ENCODE results near the gene TBX15.

- no peak for TF ChIP-seq CREB1 (CRISPR knock-in tag; IDR thresholded peaks at IDR 0.05; ENCODE audit: low read depth)
- TF ChIP-seq, protein P1, sequence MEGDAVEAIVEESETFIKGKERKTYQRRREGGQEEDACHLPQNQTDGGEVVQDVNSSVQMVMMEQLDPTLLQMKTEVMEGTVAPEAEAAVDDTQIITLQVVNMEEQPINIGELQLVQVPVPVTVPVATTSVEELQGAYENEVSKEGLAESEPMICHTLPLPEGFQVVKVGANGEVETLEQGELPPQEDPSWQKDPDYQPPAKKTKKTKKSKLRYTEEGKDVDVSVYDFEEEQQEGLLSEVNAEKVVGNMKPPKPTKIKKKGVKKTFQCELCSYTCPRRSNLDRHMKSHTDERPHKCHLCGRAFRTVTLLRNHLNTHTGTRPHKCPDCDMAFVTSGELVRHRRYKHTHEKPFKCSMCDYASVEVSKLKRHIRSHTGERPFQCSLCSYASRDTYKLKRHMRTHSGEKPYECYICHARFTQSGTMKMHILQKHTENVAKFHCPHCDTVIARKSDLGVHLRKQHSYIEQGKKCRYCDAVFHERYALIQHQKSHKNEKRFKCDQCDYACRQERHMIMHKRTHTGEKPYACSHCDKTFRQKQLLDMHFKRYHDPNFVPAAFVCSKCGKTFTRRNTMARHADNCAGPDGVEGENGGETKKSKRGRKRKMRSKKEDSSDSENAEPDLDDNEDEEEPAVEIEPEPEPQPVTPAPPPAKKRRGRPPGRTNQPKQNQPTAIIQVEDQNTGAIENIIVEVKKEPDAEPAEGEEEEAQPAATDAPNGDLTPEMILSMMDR (conservative IDR thresholded peaks at IDR 0.05; ENCODE audit: low read depth in 2 of 2): no peak
- no peak for TF ChIP-seq POLR2AphosphoS5 (IDR thresholded peaks at IDR 0.05; ENCODE audit: low read depth)
- TF ChIP-seq REST (IDR thresholded peaks at IDR 0.05; ENCODE audit: unreplicated experiment): no peak
- no peak for TF ChIP-seq EZH2 (IDR thresholded peaks at IDR 0.05; ENCODE audit: low read depth, unreplicated experiment)
- no peak for TF ChIP-seq JUNB (IDR thresholded peaks at IDR 0.05; ENCODE audit: unreplicated experiment)
- TF ChIP-seq ZNF114 (CRISPR knock-in tag; IDR thresholded peaks at IDR 0.05): no peak
- TF ChIP-seq EZH2phosphoT487 (IDR thresholded peaks at IDR 0.05; ENCODE audit: unreplicated experiment): no peak
Observed at GRCh38 chr1:118900643-118901440, 87.3 kb downstream of the TBX15 start.

All from GM23338 (cell line).